RWPE1 (cell line): ENCODE data around the gene MEI1.
A peak's percentile ranks its signal among the peaks of the same experiment; 100 is the strongest.
"Not testable (repeated sequence)": the region's sequence is repeated elsewhere in the genome, so short reads cannot be mapped to it uniquely, and the experiment has no call there.

ENCODE experiments used
- CTCF ChIA-PET: fragments of 350-600 bp; sonication (Branson Sonifier 250); formaldehyde crosslinking; extraction: SDS; loops from one replicate; lab custom pipeline; 2021; lab: Yijun Ruan, JAX
- POLR2A ChIA-PET: fragments of 400-600 bp; formaldehyde crosslinking; extraction: SDS; loops from one replicate; lab custom pipeline; 2020; ENCODE audit warnings: antibody characterized with exemption; ENCODE audit not compliant: low non-redundant PET; lab: Yijun Ruan, JAX
- DNase-seq: peaks from one replicate; pipeline ENCODE4 v3.0.0; 2012; ENCODE audit warnings: low spot score
- H3K27ac ChIP-seq: fragments of 450-650 bp; 2 replicates; pipeline ENCODE4 v1.5.1; 2017
- TF ChIP-seq, protein P1 (sequence below): fragments of 450-650 bp; conservative IDR thresholded peaks from 2 replicates; pipeline ENCODE4 v1.5.1; 2017; ENCODE audit warnings: low read depth, mild to moderate bottlenecking

Gene MEI1

DNA sequence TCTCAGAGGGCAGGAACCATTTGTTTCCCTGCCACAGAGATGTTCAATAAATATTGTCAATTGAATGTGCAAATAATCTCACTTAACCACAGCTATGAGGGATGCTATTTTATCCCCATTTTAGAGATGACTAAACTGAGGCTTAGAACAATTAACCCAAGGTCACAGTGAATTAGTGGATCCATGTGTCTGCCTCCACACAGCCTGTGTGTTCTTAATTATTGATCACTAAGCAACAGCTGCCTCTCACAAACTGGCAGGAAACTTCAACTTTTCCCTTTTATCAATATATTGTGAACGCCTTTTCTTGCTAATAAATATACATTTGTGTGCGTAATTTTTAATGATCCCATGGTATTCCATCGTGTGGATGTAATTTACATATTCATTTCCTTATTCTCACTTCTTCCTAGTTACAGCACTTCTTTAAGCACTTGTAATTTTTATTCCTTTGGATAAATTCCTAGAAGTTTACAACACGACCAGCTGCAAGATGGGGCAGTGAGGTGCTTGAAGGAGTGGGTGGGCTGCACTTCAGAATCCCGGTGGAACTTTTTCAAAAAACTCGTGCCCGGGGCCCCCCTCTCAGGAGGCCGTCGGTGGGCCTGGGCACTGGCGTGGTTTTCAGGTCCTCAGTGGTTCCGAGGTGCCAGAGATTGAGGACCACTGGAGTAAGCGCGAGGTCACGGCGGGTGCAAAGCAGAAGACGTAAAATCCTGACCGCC, 132.7 kb downstream of the MEI1 start:
- TF ChIP-seq, protein P1, sequence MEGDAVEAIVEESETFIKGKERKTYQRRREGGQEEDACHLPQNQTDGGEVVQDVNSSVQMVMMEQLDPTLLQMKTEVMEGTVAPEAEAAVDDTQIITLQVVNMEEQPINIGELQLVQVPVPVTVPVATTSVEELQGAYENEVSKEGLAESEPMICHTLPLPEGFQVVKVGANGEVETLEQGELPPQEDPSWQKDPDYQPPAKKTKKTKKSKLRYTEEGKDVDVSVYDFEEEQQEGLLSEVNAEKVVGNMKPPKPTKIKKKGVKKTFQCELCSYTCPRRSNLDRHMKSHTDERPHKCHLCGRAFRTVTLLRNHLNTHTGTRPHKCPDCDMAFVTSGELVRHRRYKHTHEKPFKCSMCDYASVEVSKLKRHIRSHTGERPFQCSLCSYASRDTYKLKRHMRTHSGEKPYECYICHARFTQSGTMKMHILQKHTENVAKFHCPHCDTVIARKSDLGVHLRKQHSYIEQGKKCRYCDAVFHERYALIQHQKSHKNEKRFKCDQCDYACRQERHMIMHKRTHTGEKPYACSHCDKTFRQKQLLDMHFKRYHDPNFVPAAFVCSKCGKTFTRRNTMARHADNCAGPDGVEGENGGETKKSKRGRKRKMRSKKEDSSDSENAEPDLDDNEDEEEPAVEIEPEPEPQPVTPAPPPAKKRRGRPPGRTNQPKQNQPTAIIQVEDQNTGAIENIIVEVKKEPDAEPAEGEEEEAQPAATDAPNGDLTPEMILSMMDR = no peak
- ChIA-PET CTCF (no interaction called here), POLR2A (interaction anchor here (0.6 to 1.1 kb wide), 2 partner anchors 13 to 164 kb away, joined by 3 read pairs; no protein-coding TSS in a partner anchor)
- H3K27ac ChIP-seq = peak overlapping the region; percentile 95
- no peak for DNase-seq

DNA sequence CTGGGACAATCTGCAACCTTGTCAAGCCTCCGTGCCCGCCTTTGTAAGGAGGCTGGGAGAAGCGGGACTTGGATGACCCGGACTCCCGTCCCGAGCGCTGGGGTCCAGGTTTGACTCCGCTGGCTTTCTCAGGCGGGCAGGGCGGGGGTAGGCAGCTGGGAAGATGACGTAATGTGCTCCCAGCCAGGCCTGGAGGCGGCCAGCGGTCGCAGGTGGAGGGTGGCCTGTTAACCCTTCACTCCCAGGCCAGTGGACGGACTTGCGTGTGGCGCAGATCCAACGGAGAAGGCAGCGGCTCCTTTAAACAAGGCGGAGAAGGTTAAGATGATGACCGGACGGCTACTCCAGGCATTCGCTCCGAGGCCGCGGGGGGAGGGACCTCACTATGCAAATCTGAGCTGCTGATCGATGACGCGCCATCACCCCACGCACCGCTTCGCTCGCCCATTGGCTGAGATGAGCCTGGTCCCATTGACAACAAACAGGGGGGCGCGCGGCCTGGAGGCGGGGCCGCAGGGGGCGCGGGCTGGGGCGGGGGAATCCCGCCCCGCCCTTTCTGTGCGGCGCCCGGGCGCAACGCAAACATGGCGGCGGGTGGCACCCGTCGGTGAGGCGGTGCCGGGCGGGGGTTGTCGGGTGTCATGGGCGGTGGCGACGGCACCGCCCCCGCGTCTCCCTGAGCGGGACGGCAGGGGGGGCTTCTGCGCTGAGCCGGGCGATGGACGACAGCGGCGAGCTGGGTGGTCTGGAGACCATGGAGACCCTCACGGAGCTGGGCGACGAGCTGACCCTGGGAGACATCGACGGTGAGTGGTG, 133.5 kb downstream of the MEI1 start, which contains the start of gene SREBF2:
Gene SREBF2 (plus strand): TSS at position 553 of the 816 bp plus-strand sequence. CDS start 166 bp downstream, at position 719.
- ChIA-PET CTCF (interaction anchor here (0.6 kb wide), 1 partner anchor 146 kb away, joined by 3 read pairs; no protein-coding TSS in a partner anchor), POLR2A (interaction anchor here (0.5 to 1.1 kb wide), 3 partner anchors 12 to 165 kb away, joined by 3 to 7 read pairs (median 3); no protein-coding TSS in a partner anchor)

DNA sequence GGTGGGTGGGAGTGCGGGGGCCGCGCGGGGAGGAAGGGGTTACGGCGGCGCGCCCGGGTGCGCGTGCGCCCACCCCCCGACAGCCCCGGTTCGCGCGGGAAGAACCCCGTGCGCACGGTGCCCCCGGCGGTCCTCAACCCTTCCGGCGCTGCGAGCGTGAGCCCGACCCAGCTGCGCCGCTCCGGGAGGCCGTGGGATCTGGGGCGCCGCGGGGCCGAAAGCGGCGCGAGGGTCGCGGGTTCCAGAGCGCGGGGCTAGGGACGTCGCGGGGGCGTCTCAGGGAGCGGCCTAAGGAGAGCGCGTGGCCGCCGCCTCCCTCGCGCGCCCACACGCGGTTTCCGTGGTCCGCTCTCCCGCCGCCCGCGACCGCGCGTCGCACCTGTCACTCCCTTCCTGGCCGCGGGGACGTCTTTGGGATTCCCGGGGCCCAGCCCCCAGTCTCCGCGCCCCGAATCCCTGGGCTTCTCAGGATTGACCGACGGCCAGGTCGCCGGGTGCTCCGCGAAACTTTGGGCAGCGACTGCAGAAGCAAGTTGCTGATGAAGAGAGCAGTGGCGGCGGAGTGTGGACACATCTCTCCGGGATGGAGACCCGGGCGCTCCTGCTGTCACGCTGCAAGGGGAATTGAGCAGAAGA, 134.2 kb downstream of the MEI1 start:
- TF ChIP-seq, protein P1 = no peak
- ChIA-PET CTCF (interaction anchor here (0.6 kb wide), 1 partner anchor 146 kb away, joined by 3 read pairs; no protein-coding TSS in a partner anchor), POLR2A (interaction anchor here (0.5 to 1.1 kb wide), 2 partner anchors 11 to 26 kb away, joined by 3 to 7 read pairs; no protein-coding TSS in a partner anchor)
- H3K27ac ChIP-seq = peak overlapping the region; percentile 95
- no peak for DNase-seq

More for the DNA sequence above, 133.5 kb downstream of the MEI1 start, which contains the start of gene SREBF2:
- TF ChIP-seq, protein P1 = no peak
- peak; percentile 96 for DNase-seq
- peak within 1 kb of the TSS; percentile 95 for H3K27ac ChIP-seq

DNA sequence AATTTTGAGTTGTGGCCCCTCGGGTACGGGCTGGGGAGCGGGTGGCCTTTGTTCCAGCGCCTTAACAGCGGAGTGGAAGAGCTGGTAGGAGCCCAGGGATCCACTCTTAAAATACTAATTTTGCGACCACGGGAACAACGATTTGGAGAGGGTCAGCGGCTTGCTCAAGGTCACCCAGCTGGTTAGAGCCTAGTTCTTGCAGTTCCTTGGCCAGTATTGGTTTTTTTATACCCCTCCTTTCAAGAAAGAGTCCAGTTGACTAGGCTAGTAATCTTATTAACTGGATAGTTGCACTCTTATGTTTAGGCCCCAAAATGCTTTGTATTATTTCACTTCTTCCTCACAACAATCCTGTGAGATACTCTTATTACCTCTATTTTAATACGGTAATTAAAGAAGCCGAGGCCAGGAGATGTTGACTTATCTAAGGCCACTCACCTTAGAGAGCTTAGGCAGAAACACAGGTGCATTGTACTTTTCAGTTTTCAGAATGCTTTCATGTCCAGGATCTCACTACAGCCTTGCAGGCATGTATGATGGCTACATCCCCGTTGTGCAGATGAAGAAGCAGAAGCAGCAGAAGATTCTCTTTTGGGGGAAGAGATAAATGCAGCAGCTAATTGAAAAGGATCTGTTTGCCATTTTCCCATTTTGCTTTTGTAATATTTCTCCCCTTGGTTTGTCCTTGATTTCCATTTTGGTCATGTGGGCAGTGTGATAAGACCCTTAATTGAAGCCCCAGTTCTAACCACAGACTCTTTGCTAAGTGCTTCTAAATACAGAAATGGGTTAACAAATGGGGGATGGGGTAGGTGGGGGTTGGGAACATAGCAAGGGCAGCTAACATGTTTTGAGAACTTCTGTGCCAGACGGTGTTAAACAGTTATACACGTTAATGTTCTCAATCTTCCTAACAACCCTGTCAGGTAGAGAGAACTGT, 135.0 kb downstream of the MEI1 start:
- ChIA-PET CTCF (interaction anchor here (0.7 kb wide), 1 partner anchor 25 kb away, joined by 6 read pairs; no protein-coding TSS in a partner anchor), POLR2A (no interaction called here)
- H3K27ac ChIP-seq = peak overlapping the region; percentile 95
- TF ChIP-seq, protein P1 = no peak
- DNase-seq = no peak

DNA sequence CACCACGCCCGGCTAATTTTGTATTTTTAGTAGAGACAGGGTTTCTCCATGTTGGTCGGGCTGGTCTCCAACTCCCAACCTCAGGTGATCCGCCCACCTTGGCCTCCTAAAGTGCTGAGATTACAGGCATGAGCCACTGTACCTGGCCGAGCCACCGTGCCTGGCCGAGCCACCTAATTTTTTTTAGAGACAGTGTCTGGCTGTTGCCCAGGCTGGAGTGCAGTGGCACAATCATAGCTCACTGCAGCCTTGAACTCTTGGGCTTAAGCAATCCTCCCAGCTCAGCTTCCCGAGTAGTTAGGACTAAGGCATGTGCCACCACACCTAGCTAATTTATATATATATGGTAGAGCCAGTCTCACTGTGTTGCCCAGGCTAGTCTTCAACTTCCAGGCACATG, 136.2 kb downstream of the MEI1 start:
- CTCF ChIA-PET = interaction anchor here (0.6 to 0.7 kb wide), 2 partner anchors 277 to 1912 kb away, joined by 4 read pairs; no protein-coding TSS in a partner anchor
- H3K27ac ChIP-seq = peak overlapping the region; percentile 60
- POLR2A ChIA-PET, DNase-seq: not testable (repeated sequence)

DNA sequence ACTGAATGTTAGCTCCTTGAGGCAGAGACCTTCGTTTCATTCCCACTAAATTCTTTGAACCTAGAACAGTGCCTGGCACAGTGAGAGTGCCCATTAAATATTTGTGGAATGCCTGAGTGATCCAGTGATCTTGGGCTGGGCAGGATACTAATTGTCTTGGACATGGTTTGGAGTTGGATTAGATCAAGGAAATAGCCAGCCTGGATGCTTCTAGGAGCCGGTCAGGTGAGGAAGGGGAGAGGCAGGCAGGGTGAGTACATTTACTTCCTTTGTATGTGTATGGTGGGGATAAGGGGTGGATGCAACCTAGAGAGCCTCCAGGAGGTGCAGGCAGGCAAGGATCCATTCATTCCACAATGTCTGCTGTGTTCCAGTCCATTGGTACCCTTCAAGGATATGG, 137.2 kb downstream of the MEI1 start:
- POLR2A ChIA-PET = no interaction called here
- no peak for DNase-seq
- TF ChIP-seq, protein P1 = no peak
- no peak overlapping the region for H3K27ac ChIP-seq
- CTCF ChIA-PET = no interaction called here
